Endothelial cell of umbilical vein (primary cell): Measurements from ENCODE around the gene PRXL2B. TPM values are rescaled to one million over a fixed set of nuclear protein-coding genes. Genes with fewer than 3 reads are reported as not detected.

Experiments
- BruUV-seq: library from RNA; stranded (reverse); fragments of 400-500 nt; replicated peaks from 2 replicates; lab custom pipeline; 2021; lab: Mats Ljungman, UMichigan
- CTCF ChIA-PET: fragments of 300-600, 350-600 bp; sonication (Branson Sonifier 250); formaldehyde crosslinking; loops from one replicate; lab custom pipeline; 2021; ENCODE audit warnings: antibody characterized with exemption, inconsistent platforms; lab: Charles Lee
- POLR2A ChIA-PET: fragments of 300-600, 350-600 bp; sonication (Branson Sonifier 250); formaldehyde crosslinking; loops from one replicate; lab custom pipeline; 2021; ENCODE audit warnings: antibody characterized with exemption, inconsistent platforms; lab: Charles Lee
- DNase-seq: peaks from one replicate; pipeline ENCODE4 v3.0.0-alpha.2; 2011; ENCODE audit warnings: low read depth, low spot score
- FAIRE-seq: peaks from 2 replicates; lab custom pipeline; 2011; peaks lifted over from hg19 to GRCh38; lab: Jason Lieb, UNC
- H2AFZ ChIP-seq: 2 replicates; pipeline ENCODE4 v1.6.0; 2012; ENCODE audit warnings: low read depth, low read length, control low read depth, inconsistent platforms
- H3K27ac ChIP-seq: 2 replicates; pipeline ENCODE4 v1.5.1; 2011; ENCODE audit warnings: low read depth, mild to moderate bottlenecking, control low read depth, low read length, moderate library complexity; ENCODE audit not compliant: insufficient read depth
- H3K27me3 ChIP-seq, 2 experiments: 2 replicates each; pipeline versions ENCODE4 v1.6.0 to v1.6.1; 2011; ENCODE audit warnings: low read length in 2 of 2, mixed read lengths in 1 of 2; ENCODE audit not compliant: control insufficient read depth in 2 of 2, insufficient read depth in 2 of 2
- H3K36me3 ChIP-seq, 2 experiments: 2 replicates in 1 of 2; 3 replicates in 1 of 2; pipeline ENCODE4 v1.5.1; 2011; ENCODE audit warnings: low read length in 2 of 2, mild to moderate bottlenecking in 1 of 2, moderate library complexity in 1 of 2; ENCODE audit not compliant: control insufficient read depth in 2 of 2, insufficient read depth in 2 of 2; ENCODE audit errors: extremely low read depth in 1 of 2
- H3K4me1 ChIP-seq: 3 replicates; pipeline ENCODE4 v1.5.1; 2011; ENCODE audit warnings: mild to moderate bottlenecking, low read length; ENCODE audit not compliant: control insufficient read depth, insufficient read depth; ENCODE audit errors: extremely low read depth
- H3K4me2 ChIP-seq: 2 replicates; pipeline ENCODE4 v1.6.1; 2011; ENCODE audit warnings: low read length, control low read depth, mixed read lengths; ENCODE audit not compliant: insufficient read depth
- H3K4me3 ChIP-seq, 3 experiments: fragments of 200-600 bp in 1 of 3; sonication (generic), shearing (Covaris generic) in 1 of 3; replicated peaks in 1 of 3; 2 replicates each; pipeline ENCODE4 v1.5.1; 2011 to 2016; ENCODE audit warnings: control low read depth in 3 of 3, low read length in 3 of 3, mild to moderate bottlenecking in 2 of 3, inconsistent platforms in 1 of 3, low read depth in 1 of 3, moderate library complexity in 1 of 3; ENCODE audit not compliant: insufficient read depth in 1 of 3
- H3K79me2 ChIP-seq: 2 replicates; pipeline ENCODE4 v1.6.0; 2012; ENCODE audit warnings: low read length, inconsistent platforms; ENCODE audit not compliant: control insufficient read depth, insufficient read depth
- H3K9ac ChIP-seq: replicated peaks from 2 replicates; pipeline ENCODE3; 2011; ENCODE audit warnings: low read length, control low read depth; ENCODE audit not compliant: insufficient read depth; ENCODE audit errors: extremely low read depth
- H3K9me1 ChIP-seq: replicated peaks from 3 replicates; pipeline ENCODE4 v1.6.0; 2011; ENCODE audit warnings: mild to moderate bottlenecking, low read length; ENCODE audit not compliant: control insufficient read depth, insufficient read depth; ENCODE audit errors: extremely low read depth
- H3K9me3 ChIP-seq: replicated peaks from 2 replicates; pipeline ENCODE4 v1.5.1; 2012; ENCODE audit warnings: low read length, inconsistent platforms; ENCODE audit not compliant: control insufficient read depth, insufficient read depth
- H4K20me1 ChIP-seq: replicated peaks from 2 replicates; pipeline ENCODE3; 2011; ENCODE audit warnings: mild to moderate bottlenecking, low read length; ENCODE audit not compliant: control insufficient read depth, insufficient read depth; ENCODE audit errors: extremely low read depth
- CTCF ChIP-seq, 2 donors: IDR thresholded peaks; 1 replicate in 1 of 2; 2 replicates in 1 of 2; pipeline ENCODE4 v1.5.1; 2011; ENCODE audit warnings: low read length in 2 of 2, mild to moderate bottlenecking in 2 of 2, moderate library complexity in 2 of 2, control low read depth in 1 of 2, inconsistent platforms in 1 of 2, low read depth in 1 of 2; ENCODE audit not compliant: insufficient read depth in 1 of 2; ENCODE audit errors: extremely low read depth in 1 of 2
- GATA2 ChIP-seq: IDR thresholded peaks from 2 replicates; pipeline ENCODE4 v1.7.0; 2011; ENCODE audit warnings: low read depth, mild to moderate bottlenecking, moderate library complexity, mixed read lengths, low read length; ENCODE audit not compliant: insufficient read length, insufficient read depth
- MAX ChIP-seq: IDR thresholded peaks from 2 replicates; pipeline ENCODE4 v1.6.1; 2011; ENCODE audit not compliant: insufficient read depth, insufficient read length
- POLR2A ChIP-seq: IDR thresholded peaks from 2 replicates; pipeline ENCODE4 v1.6.1; 2012; ENCODE audit warnings: low read depth, mild to moderate bottlenecking, control low read depth, low read length
- POLR2AphosphoS5 ChIP-seq: IDR thresholded peaks from 2 replicates; pipeline ENCODE4 v1.6.1; 2012; ENCODE audit warnings: low read depth, mild to moderate bottlenecking, control low read depth, low read length, moderate library complexity; ENCODE audit not compliant: insufficient read depth
- dilution Hi-C: fragments of 300-500 bp; cut with MboI; formaldehyde crosslinking; loops from one replicate; pipeline ENCODE4 v1.15.0; 2019; ENCODE audit warnings: low sequenced_read_pairs; ENCODE audit not compliant: extremely low pct_ligation_motif_present
- intact Hi-C: fragments of 100-400 bp; cut with micrococcal nuclease; formaldehyde crosslinking; loops from one replicate; pipeline ENCODE4 v1.10.0; 2022
- polyA plus RNA-seq, 4 experiments: library from polyadenylated mRNA; depleted of rRNA in 3 of 4; stranded (reverse) in 3 of 4; unstranded in 1 of 4; fragments of >200 nt; gene quantifications; 2 replicates each; pipeline versions ENCODE4 v1.2.1 to v1.2.3, GENCODE V29; 2011 to 2012; ENCODE audit warnings: missing spikeins in 1 of 4
- total RNA-seq: library from RNA; stranded (reverse); gene quantifications from 2 replicates; pipeline ENCODE4 v1.2.3, GENCODE V29; 2021

Gene PRXL2B
- total and polyA plus RNA-seq, 2 donors (not counting 3 experiments of a cell fraction or from before 2014, with no cell fraction given) = 29.6 to 55.8 TPM

- H3K9ac ChIP-seq = peak overlapping the region; percentile 74
- POLR2A ChIA-PET = interaction anchor here (0.6 to 1.0 kb wide), 2 partner anchors 20 kb away, joined by 3 to 5 read pairs; partner anchors contain the start of gene PANK4
- peaks cover 27% of the 10 kb centered on the region for H3K4me1 ChIP-seq
- H3K9me3 ChIP-seq = no peaks in the 10 kb centered on the region
- H3K4me2 ChIP-seq = peak overlapping the region; percentile 77
- intact Hi-C loops (loop anchor here (1.0 to 2.0 kb wide), 5 partner anchors 20 to 352 kb away; partner anchors contain the start of genes FAAP20, PANK4 and PRXL2B), dilution Hi-C loops (no loop called here)
- no peaks in the 10 kb centered on the region for H3K27me3 ChIP-seq
- no peak for TF ChIP-seq MAX
- peak in 1 of 2 donors; percentile 29 for TF ChIP-seq CTCF (IDR thresholded peaks at IDR 0.05; ENCODE audit: extremely low read depth in 1 of 2, insufficient read depth in 1 of 2, low read depth in 1 of 2, low read length in 2 of 2)
- no peak for TF ChIP-seq GATA2
- peak; percentile 38 for TF ChIP-seq POLR2AphosphoS5
- TF ChIP-seq POLR2A = no peak
- BruUV-seq = TSS peak; percentile 68
- H4K20me1 ChIP-seq = no peaks in the 10 kb centered on the region
- CTCF ChIA-PET = interaction anchor here (0.8 to 2.5 kb wide), 18 partner anchors 10 to 906 kb away, joined by 3 to 20 read pairs (median 5); partner anchors contain the start of genes FAAP20, PANK4, PEX10 and TNFRSF14
- DNase-seq (peak; percentile 83), FAIRE-seq (peak; percentile 91)
- peak overlapping the region; percentile 80 for H3K27ac ChIP-seq
- H3K79me2 ChIP-seq = no peaks in the 10 kb centered on the region
- H2AFZ ChIP-seq = peak overlapping the region; percentile 84
- peak overlapping the region; percentile 51 to 74 (median 67) for H3K4me3 ChIP-seq
- H3K9me1 ChIP-seq = no peaks in the 10 kb centered on the region
- no peaks in the 10 kb centered on the region for H3K36me3 ChIP-seq
Measured at GRCh38 chr1:2546515-2547209, 39.9 kb upstream of the PRXL2B start.
